Tibial nerve (tissue), 4 donors: ENCODE data around the gene CABP4. TPM values are rescaled to one million over a fixed set of nuclear protein-coding genes. Genes with fewer than 3 reads are reported as not detected.

Experiments
- DNase-seq, 2 donors: peaks; one replicate each; pipeline ENCODE4 v3.0.0-alpha.2; 2019; ENCODE audit warnings: low spot score in 2 of 2
- H3K27ac ChIP-seq, 4 donors: fragments of 200-600 bp; sonication (generic) in 3 of 4; one replicate each; pipeline ENCODE4 v1.5.1; 2017 to 2019; ENCODE audit warnings: mild to moderate bottlenecking in 1 of 4
- H3K27me3 ChIP-seq, 2 donors: fragments of 200-600 bp; sonication (generic) in 1 of 2; one replicate each; pipeline versions ENCODE4 v1.5.1 to v1.6.0; 2017 to 2019
- H3K36me3 ChIP-seq, 3 donors: fragments of 200-600 bp; sonication (generic); one replicate each; pipeline ENCODE4 v1.5.1; 2018 to 2019
- H3K4me1 ChIP-seq, 4 donors: fragments of 200-600 bp; sonication (generic) in 3 of 4; one replicate each; pipeline ENCODE4 v1.5.1; 2017 to 2019
- H3K4me3 ChIP-seq, 4 donors: fragments of 200-600 bp; sonication (generic) in 3 of 4; one replicate each; pipeline ENCODE4 v1.5.1; 2017 to 2019; ENCODE audit warnings: mild to moderate bottlenecking in 1 of 4, moderate library complexity in 1 of 4
- H3K9me3 ChIP-seq, 4 donors: fragments of 200-600 bp; sonication (generic) in 3 of 4; one replicate each; pipeline ENCODE4 v1.5.1; 2017 to 2019
- EP300 ChIP-seq, 2 donors: sonication (generic); formaldehyde crosslinking; IDR thresholded peaks; one replicate each; pipeline ENCODE4 v1.6.1; 2017; ENCODE audit warnings: antibody characterized with exemption in 2 of 2, mild to moderate bottlenecking in 1 of 2
- POLR2A ChIP-seq, 2 donors: fragments of 450-650 bp; IDR thresholded peaks; one replicate each; pipeline ENCODE4 v1.6.1; 2017; ENCODE audit warnings: antibody characterized with exemption in 2 of 2, mild to moderate bottlenecking in 2 of 2, moderate library complexity in 2 of 2
- WGBS, 2 donors: methylation state at CpG; one replicate each; pipeline ENCODE4 v1.1.5; 2018; 5-methylcytosine and 5-hydroxymethylcytosine counted together
- total RNA-seq, 4 donors: library from RNA; depleted of rRNA; stranded (reverse); fragments of >200 nt; gene quantifications; one replicate each; pipeline ENCODE4 v1.1.0, GENCODE V29; 2016
- TF ChIP-seq, protein P1 (sequence below), 5 experiments: fragments of 200-600 bp in 3 of 5; fragments of 450-650 bp in 2 of 5; sonication (generic) in 3 of 5; IDR thresholded peaks; one replicate each; pipeline ENCODE4 v1.5.1; 2016 to 2019; ENCODE audit warnings: antibody characterized with exemption in 5 of 5, mild to moderate bottlenecking in 3 of 5, moderate library complexity in 2 of 5

Gene CABP4
- total RNA-seq, 4 donors from 2014 or later: 0.21 to 5.7 (median 3.6) TPM

DNA sequence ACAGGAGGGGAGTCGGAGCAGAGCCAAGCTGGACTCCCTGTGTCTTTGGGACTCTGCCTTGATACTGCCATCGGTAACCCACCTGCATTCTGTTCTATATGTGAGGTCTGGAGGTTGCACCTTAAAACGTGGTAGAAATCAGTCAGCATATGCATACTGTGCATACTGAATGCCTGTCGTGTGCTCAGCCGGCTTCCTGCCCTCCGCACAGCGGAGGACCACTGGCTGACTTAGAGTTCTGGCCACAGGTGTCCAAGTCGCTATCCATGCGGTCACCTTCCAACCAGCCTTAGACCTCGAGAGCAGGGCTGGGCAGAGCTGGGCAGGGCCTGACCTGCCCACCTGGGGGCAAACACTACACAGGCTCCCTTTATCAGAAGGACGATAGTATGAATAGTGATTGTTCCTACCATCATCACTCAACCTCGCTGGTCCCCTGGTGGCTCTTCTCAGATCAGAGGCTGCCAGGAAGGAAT lies 47.4 kb upstream of the CABP4 start:
- Histone ChIP-seq H3K27me3 (peaks cover 0 to 41% of the 10 kb centered on the region in 2 donors), H3K9me3 (no peaks in the 10 kb centered on the region), H3K4me3 (no peak overlapping the region), H3K36me3 (no peaks in the 10 kb centered on the region), H3K27ac (peak overlapping the region in 3 of 4 donors; percentile 34 to 77 (median 60)), H3K4me1 (peaks cover 0 to 61% (median 37%) of the 10 kb centered on the region in 4 donors)
- no peak for DNase-seq
- no peak for TF ChIP-seq POLR2A (IDR thresholded peaks at IDR 0.05)
- TF ChIP-seq, protein P1, sequence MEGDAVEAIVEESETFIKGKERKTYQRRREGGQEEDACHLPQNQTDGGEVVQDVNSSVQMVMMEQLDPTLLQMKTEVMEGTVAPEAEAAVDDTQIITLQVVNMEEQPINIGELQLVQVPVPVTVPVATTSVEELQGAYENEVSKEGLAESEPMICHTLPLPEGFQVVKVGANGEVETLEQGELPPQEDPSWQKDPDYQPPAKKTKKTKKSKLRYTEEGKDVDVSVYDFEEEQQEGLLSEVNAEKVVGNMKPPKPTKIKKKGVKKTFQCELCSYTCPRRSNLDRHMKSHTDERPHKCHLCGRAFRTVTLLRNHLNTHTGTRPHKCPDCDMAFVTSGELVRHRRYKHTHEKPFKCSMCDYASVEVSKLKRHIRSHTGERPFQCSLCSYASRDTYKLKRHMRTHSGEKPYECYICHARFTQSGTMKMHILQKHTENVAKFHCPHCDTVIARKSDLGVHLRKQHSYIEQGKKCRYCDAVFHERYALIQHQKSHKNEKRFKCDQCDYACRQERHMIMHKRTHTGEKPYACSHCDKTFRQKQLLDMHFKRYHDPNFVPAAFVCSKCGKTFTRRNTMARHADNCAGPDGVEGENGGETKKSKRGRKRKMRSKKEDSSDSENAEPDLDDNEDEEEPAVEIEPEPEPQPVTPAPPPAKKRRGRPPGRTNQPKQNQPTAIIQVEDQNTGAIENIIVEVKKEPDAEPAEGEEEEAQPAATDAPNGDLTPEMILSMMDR (IDR thresholded peaks at IDR 0.05): no peak
- no peak for TF ChIP-seq EP300 (IDR thresholded peaks at IDR 0.05)
- 72% methylated on average over 10 to 11 of the region's 12 CpGs for WGBS, 2 donors

DNA sequence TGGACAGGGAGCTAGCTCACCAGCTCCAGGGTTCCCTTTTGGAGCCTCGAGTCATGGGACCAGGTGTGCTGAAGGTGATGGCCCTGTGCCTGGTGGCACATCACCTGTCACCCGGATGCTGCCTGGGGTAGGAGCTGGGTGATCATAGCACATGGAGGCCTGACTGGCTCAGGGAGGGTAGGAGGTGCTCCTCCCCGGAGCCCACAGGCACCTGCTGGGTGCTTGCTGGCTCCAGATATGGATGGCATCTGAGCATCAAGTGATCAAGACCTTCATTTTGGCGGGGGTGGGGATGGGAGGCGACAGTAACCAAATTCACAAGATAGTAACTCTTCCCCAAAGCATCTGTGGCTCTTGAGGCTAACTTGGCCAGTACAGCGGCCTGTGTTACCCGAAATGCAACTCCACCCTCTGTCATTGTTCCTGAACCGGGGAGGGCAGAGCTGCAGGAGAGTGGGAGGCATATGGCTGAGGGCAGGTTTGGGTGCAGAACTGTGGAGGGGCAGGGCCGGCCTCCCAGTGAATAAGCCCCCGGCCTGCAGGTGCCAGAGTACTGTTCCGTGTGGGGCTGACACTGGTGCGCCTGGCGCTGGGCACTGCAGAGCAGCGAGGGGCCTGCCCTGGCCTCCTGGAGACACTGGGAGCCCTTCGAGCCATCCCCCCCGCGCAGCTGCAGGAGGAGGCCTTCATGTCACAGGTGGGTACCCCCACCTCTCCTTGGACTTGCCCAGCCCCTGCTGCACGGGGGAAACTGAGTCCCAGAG lies 46.5 kb upstream of the CABP4 start:
- no peaks in the 10 kb centered on the region for H3K36me3 ChIP-seq
- no peaks in the 10 kb centered on the region for H3K9me3 ChIP-seq
- peaks cover 0 to 62% (median 34%) of the 10 kb centered on the region in 4 donors for H3K4me1 ChIP-seq
- peak overlapping the region in 3 of 4 donors; percentile 51 to 77 (median 60) for H3K27ac ChIP-seq
- no peak for DNase-seq
- TF ChIP-seq EP300 (IDR thresholded peaks at IDR 0.05): no peak
- TF ChIP-seq, protein P1 (IDR thresholded peaks at IDR 0.05): no peak
- TF ChIP-seq POLR2A (IDR thresholded peaks at IDR 0.05): no peak
- H3K4me3 ChIP-seq: no peak overlapping the region
- H3K27me3 ChIP-seq: peaks cover 0 to 41% of the 10 kb centered on the region in 2 donors
- 63 to 77% methylated on average over 15 to 18 of the region's 18 CpGs for WGBS, 2 donors

DNA sequence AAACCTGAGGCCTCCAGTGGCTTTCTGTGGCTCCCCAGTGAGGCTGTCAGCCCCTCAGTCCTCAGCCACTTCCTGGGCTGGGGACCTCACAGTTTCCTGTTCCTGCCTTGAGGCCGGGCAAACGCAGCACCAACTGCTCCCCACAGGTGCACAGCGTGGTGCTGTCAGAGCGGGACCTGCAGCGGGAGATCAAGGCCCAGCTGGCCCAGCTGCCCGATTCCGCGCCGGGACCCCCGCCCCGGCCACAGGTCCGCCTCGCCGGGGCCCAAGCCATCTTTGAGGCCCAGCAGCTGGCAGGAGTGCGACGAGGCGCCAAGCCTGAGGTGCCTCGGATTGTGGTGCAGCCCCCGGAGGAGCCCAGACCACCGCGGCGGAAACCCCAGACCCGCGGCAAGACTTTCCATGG lies 45.9 kb upstream of the CABP4 start:
- peak overlapping the region in 1 of 4 donors; percentile 20 for H3K4me3 ChIP-seq
- no peak for DNase-seq
- no peaks in the 10 kb centered on the region for H3K9me3 ChIP-seq
- 68 to 80% methylated on average over 13 to 19 of the region's 24 CpGs for WGBS, 2 donors
- peak overlapping the region in 3 of 4 donors; percentile 51 to 77 (median 60) for H3K27ac ChIP-seq
- H3K27me3 ChIP-seq: peaks cover 0 to 41% of the 10 kb centered on the region in 2 donors
- peaks cover 0 to 56% (median 34%) of the 10 kb centered on the region in 4 donors for H3K4me1 ChIP-seq
- TF ChIP-seq EP300 (IDR thresholded peaks at IDR 0.05): no peak
- TF ChIP-seq, protein P1 (IDR thresholded peaks at IDR 0.05): no peak
- no peak for TF ChIP-seq POLR2A (IDR thresholded peaks at IDR 0.05)
- H3K36me3 ChIP-seq: no peaks in the 10 kb centered on the region

DNA sequence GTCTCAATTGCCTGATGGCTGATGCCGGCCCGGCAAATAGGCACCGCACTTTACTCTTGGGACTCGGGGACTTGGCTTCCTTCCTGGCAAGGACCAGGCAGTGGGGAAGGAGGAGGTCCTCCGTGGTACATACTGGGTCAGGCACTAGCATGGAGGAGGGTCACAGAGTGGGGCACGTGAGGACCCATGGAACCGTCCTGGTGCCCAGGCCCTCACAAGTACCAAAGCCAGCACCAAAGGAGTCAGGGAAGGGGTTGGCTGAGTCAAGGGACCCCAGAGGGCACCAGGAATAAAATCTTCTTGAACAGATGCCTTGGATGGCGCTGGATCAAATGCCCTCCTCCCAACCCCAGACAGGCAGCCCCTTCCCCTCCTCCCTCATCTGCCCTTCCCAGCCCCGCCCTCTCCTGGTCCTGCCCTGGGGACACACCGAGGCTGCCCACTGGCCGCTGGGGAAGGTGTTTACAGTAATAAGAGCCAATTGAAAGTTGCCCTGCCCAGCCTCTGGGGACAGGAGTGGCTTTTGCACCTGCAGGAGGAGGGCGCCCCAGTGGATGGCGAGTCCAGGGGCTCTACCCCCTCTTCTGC lies 45.3 kb upstream of the CABP4 start:
- WGBS, 2 donors: 17 to 23% methylated on average over 9 to 13 of the region's 13 CpGs
- TF ChIP-seq, protein P1 (IDR thresholded peaks at IDR 0.05): no peak
- TF ChIP-seq POLR2A (IDR thresholded peaks at IDR 0.05) (no peak), EP300 (IDR thresholded peaks at IDR 0.05) (no peak)
- H3K27me3 ChIP-seq: peaks cover 0 to 47% of the 10 kb centered on the region in 2 donors
- peaks cover 0 to 55% (median 34%) of the 10 kb centered on the region in 4 donors for H3K4me1 ChIP-seq
- no peaks in the 10 kb centered on the region for H3K36me3 ChIP-seq
- peak overlapping the region in 1 of 4 donors; percentile 20 for H3K4me3 ChIP-seq
- no peaks in the 10 kb centered on the region for H3K9me3 ChIP-seq
- no peak for DNase-seq
- peak overlapping the region in 3 of 4 donors; percentile 51 to 77 (median 60) for H3K27ac ChIP-seq
